ENCODE data around the gene SLC25A46.

GRCh38 chr5:110753600-110753999 lies 14.8 kb downstream of the SLC25A46 start:
- TF ChIP-seq SRF (IDR thresholded peaks at IDR 0.05; ENCODE audit: low read depth) (no peak), CTCF (IDR thresholded peaks at IDR 0.05 in 2 of 3, conservative IDR thresholded peaks at IDR 0.05 in 1 of 3; ENCODE audit: borderline replicate concordance in 1 of 3, insufficient read depth in 1 of 3, low read depth in 2 of 3, low read length in 2 of 3) (no peak)
